ENCODE data around the gene OLIG3.
A peak's percentile ranks its signal among the peaks of the same experiment; 100 is the strongest.

Gene OLIG3

GRCh38 chr6:137471497-137471896, 22.7 kb downstream of the OLIG3 start:
- no peak for DNase-seq (ENCODE audit: low spot score)

GRCh38 chr6:137467211-137467610, 27.0 kb downstream of the OLIG3 start:
- no peak for DNase-seq (ENCODE audit: low spot score)

- DNase-seq (ENCODE audit: low spot score) = no peak
Measured at GRCh38 chr6:137465378-137466009, 28.7 kb downstream of the OLIG3 start.

- no peak for DNase-seq (ENCODE audit: low spot score)
Measured at GRCh38 chr6:137452333-137452894, 41.8 kb downstream of the OLIG3 start.

DNA sequence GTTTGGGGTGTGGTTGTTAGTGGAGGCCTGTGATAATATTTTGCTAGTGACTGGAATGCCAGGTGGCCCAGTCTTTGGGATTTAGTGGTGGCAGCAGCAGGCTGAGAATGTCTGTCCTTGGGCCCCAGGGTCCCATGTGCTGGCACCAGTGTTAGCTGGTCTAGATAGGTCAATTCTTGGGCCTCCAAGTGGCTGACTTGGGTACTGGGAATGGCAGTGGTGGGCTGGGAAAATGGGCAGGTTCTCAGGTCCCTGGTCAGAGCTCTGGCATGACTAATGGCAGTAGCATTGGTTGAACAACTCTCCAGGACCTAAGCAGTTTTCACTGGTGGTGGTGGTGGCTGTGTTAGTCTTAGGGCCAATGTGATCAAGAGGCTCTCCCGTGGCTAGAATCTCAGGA, 50.3 kb downstream of the OLIG3 start:
- peak; percentile 10 for DNase-seq (ENCODE audit: low spot score)
